Activated CD8-positive, alpha-beta memory T cell treated with anti-CD3 and anti-CD28 coated beads, Interleukin-2, amount 10 ng/mL, durations not matched to agents 7 days and 5 days (primary cell): ENCODE measurements around the gene EPB41L4B. TPM values are rescaled to one million over a fixed set of nuclear protein-coding genes. Genes with fewer than 3 reads are reported as not detected.

Experiments
- ATAC-seq: fragments of 150-1000 bp; cut with Tn5 transposase; one replicate; pipeline ENCODE4 v1.10.0; 2021; ENCODE audit warnings: moderate library complexity
- CTCF ChIA-PET: fragments of 350-600 bp; sonication (Branson Sonifier 250); formaldehyde crosslinking; loops from one replicate; lab custom pipeline; 2021; ENCODE audit warnings: antibody characterized with exemption; lab: Charles Lee
- DNase-seq: peaks from one replicate; pipeline ENCODE4 v3.0.0-alpha.2; 2020
- H3K27ac Mint-ChIP-seq: one replicate; pipeline ENCODE4 v1.8.0; 2021; ENCODE audit warnings: mild to moderate bottlenecking, mixed read lengths
- H3K27me3 Mint-ChIP-seq: one replicate; pipeline ENCODE4 v1.8.0; 2021; ENCODE audit warnings: mixed read lengths
- H3K36me3 Mint-ChIP-seq: one replicate; pipeline ENCODE4 v1.8.0; 2021; ENCODE audit warnings: mild to moderate bottlenecking, mixed read lengths
- H3K4me1 Mint-ChIP-seq: one replicate; pipeline ENCODE4 v1.8.0; 2021; ENCODE audit warnings: mixed read lengths
- H3K4me3 Mint-ChIP-seq: one replicate; pipeline ENCODE4 v1.8.0; 2021; ENCODE audit warnings: mild to moderate bottlenecking, moderate library complexity, mixed read lengths
- H3K9me3 Mint-ChIP-seq: one replicate; pipeline ENCODE4 v1.8.0; 2022; ENCODE audit warnings: low read depth, mixed read lengths
- total RNA-seq, 2 experiments: library from RNA; stranded (reverse); gene quantifications; one replicate each; pipeline ENCODE4 v1.2.3, GENCODE V29; 2021

Gene EPB41L4B
- total RNA-seq, 2 experiments from 2014 or later, result 0.23 to 1.0 TPM

GRCh38 chr9:109267555-109267954 lies 53.3 kb downstream of the EPB41L4B start:
- Mint-ChIP-seq H3K4me1 (no peaks in the 10 kb centered on the region), H3K36me3 (no peaks in the 10 kb centered on the region), H3K27me3 (peaks cover 8% of the 10 kb centered on the region), H3K9me3 (no peaks in the 10 kb centered on the region), H3K27ac (no peak overlapping the region), H3K4me3 (no peak overlapping the region)
- CTCF ChIA-PET, result no interaction called here
- DNase-seq, result no peak
- no peak for ATAC-seq

- ATAC-seq, result no peak
- H3K4me3 Mint-ChIP-seq, result no peak overlapping the region
Observed at GRCh38 chr9:109264877-109265587, 55.8 kb downstream of the EPB41L4B start.

GRCh38 chr9:109263358-109263757 lies 57.5 kb downstream of the EPB41L4B start:
- no peak for DNase-seq
- no peaks in the 10 kb centered on the region for H3K9me3 Mint-ChIP-seq
- H3K27ac Mint-ChIP-seq, result no peak overlapping the region
- no peak overlapping the region for H3K4me3 Mint-ChIP-seq
- H3K4me1 Mint-ChIP-seq, result no peaks in the 10 kb centered on the region
- peaks cover 9% of the 10 kb centered on the region for H3K27me3 Mint-ChIP-seq
- H3K36me3 Mint-ChIP-seq, result no peaks in the 10 kb centered on the region
- no peak for ATAC-seq
- CTCF ChIA-PET, result no interaction called here

More at GRCh38 chr9:109264877-109265587, 55.8 kb downstream of the EPB41L4B start:
- H3K36me3 Mint-ChIP-seq, result no peaks in the 10 kb centered on the region
- CTCF ChIA-PET, result no interaction called here
- no peak overlapping the region for H3K27ac Mint-ChIP-seq
- peaks cover 6% of the 10 kb centered on the region for H3K27me3 Mint-ChIP-seq
- no peaks in the 10 kb centered on the region for H3K4me1 Mint-ChIP-seq
- no peaks in the 10 kb centered on the region for H3K9me3 Mint-ChIP-seq
- DNase-seq, result no peak

GRCh38 chr9:109258481-109259302 lies 62.2 kb downstream of the EPB41L4B start:
- Mint-ChIP-seq H3K4me1 (no peaks in the 10 kb centered on the region), H3K36me3 (no peaks in the 10 kb centered on the region), H3K4me3 (no peak overlapping the region), H3K9me3 (no peaks in the 10 kb centered on the region), H3K27ac (no peak overlapping the region), H3K27me3 (peaks cover 11% of the 10 kb centered on the region)
- ATAC-seq, result no peak
- CTCF ChIA-PET, result no interaction called here
- no peak for DNase-seq

GRCh38 chr9:109256336-109256735 lies 64.5 kb downstream of the EPB41L4B start:
- CTCF ChIA-PET, result no interaction called here
- Mint-ChIP-seq H3K27ac (no peak overlapping the region), H3K36me3 (no peaks in the 10 kb centered on the region), H3K4me3 (no peak overlapping the region), H3K4me1 (no peaks in the 10 kb centered on the region), H3K9me3 (no peaks in the 10 kb centered on the region), H3K27me3 (peaks cover 10% of the 10 kb centered on the region)
- ATAC-seq (no peak), DNase-seq (no peak)

GRCh38 chr9:109255394-109255793 lies 65.5 kb downstream of the EPB41L4B start:
- Mint-ChIP-seq H3K9me3 (no peaks in the 10 kb centered on the region), H3K27ac (no peak overlapping the region), H3K4me1 (no peaks in the 10 kb centered on the region), H3K36me3 (no peaks in the 10 kb centered on the region), H3K4me3 (no peak overlapping the region), H3K27me3 (peaks cover 10% of the 10 kb centered on the region)
- DNase-seq, result no peak
- CTCF ChIA-PET, result no interaction called here
- ATAC-seq, result no peak

DNA sequence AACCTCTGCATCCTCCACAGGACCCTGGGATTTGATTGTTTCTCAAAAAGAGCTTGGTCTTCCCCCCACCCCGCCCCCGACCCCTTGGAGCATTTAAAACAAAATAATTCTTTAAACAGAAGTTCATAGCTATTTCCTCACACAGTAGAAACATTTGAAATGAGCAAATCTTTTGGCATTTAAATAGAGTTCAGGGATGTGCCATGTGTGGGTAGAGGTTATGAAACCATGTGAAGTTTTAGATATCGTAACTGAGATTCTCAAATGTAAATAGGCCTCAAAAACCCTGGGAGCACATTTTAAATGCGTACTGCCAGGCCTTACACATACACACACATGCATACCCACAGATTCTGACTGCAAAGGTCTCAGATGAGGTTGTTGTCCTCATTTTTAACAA lies 66.5 kb downstream of the EPB41L4B start:
- Mint-ChIP-seq H3K4me3 (no peak overlapping the region), H3K36me3 (no peaks in the 10 kb centered on the region), H3K9me3 (no peaks in the 10 kb centered on the region), H3K27me3 (peaks cover 10% of the 10 kb centered on the region), H3K4me1 (no peaks in the 10 kb centered on the region), H3K27ac (no peak overlapping the region)
- ATAC-seq, result no peak
- no peak for DNase-seq
- CTCF ChIA-PET, result no interaction called here

DNA sequence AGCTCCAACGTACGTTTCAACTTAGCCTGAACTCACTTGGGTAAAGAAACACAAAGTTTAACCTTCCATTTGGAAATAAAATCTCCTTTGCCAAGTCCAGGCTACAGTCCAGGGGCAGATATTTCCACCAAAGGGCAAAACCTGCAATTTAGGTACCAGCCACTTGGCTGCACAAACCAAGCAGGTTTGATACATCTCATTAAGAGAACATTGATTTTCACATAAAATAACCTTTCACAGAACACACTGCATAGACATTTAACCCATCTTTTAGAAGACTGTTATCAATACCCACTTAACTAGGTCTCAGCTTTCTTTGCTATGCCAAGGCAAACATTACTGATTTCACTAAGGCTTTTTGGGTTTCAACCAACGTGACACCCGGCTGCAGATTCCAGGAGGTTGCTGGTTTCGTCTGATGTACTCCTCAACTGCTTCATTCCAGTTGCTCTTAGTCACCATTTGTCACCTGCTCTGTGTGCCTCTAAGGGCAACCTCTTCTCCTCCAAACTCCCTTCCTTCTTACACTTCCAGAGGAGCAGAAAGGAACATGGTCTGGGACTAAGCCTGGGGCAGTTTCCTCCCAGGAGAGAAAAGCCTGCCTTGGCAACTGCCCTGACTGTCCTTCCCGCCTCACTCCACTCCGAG lies 67.1 kb downstream of the EPB41L4B start:
- DNase-seq (no peak), ATAC-seq (no peak)
- Mint-ChIP-seq H3K27me3 (peaks cover 10% of the 10 kb centered on the region), H3K27ac (no peak overlapping the region), H3K4me1 (no peaks in the 10 kb centered on the region), H3K36me3 (no peaks in the 10 kb centered on the region), H3K9me3 (no peaks in the 10 kb centered on the region), H3K4me3 (no peak overlapping the region)
- CTCF ChIA-PET, result no interaction called here

DNA sequence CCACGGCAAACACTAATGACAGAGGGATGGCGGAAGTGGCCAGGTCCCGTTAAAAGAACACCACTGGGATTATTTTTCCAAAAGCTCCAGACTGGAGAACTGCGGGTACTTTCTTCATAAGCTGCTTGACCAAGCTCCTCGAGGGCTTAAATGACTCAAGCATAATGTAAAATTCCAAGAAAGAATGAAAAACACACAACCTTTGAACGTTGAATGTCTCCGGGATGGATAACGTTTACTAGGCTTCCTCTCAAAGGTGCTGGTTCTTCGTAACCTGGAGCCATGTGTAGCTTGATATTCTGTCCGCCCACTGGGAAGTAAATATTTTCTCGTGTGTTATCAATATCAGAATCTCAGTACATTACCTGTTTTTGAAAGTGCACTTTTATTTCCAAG lies 67.6 kb downstream of the EPB41L4B start:
- Mint-ChIP-seq H3K27ac (no peak overlapping the region), H3K27me3 (peaks cover 7% of the 10 kb centered on the region), H3K36me3 (no peaks in the 10 kb centered on the region), H3K9me3 (no peaks in the 10 kb centered on the region), H3K4me3 (no peak overlapping the region), H3K4me1 (no peaks in the 10 kb centered on the region)
- ATAC-seq, result no peak
- no peak for DNase-seq
- CTCF ChIA-PET, result no interaction called here

- CTCF ChIA-PET, result no interaction called here
- no peak overlapping the region for H3K27ac Mint-ChIP-seq
- H3K4me1 Mint-ChIP-seq, result no peaks in the 10 kb centered on the region
- H3K4me3 Mint-ChIP-seq, result no peak overlapping the region
- peaks cover 10% of the 10 kb centered on the region for H3K27me3 Mint-ChIP-seq
- H3K9me3 Mint-ChIP-seq, result no peaks in the 10 kb centered on the region
- DNase-seq (no peak), ATAC-seq (no peak)
- no peaks in the 10 kb centered on the region for H3K36me3 Mint-ChIP-seq
Observed at GRCh38 chr9:109252291-109252690, 68.6 kb downstream of the EPB41L4B start.

DNA sequence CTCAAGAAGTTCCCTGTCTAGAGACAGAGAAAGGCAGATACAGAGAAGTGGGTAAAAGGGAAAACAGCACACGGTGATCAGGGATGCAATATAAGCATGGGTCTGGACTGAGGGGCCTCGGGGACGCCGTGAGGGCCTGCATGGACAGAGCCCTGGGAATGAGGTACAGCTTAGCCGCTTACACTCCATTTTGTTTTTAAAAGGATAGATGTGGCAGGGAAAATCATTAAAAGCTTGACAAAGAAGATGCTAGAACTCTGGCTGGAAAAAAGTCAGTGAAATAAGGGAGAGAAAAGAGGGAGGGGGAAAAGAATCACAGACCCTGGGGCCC lies 69.1 kb downstream of the EPB41L4B start:
- Mint-ChIP-seq H3K4me1 (no peaks in the 10 kb centered on the region), H3K27ac (no peak overlapping the region), H3K27me3 (peaks cover 8% of the 10 kb centered on the region), H3K4me3 (no peak overlapping the region), H3K36me3 (no peaks in the 10 kb centered on the region), H3K9me3 (no peaks in the 10 kb centered on the region)
- CTCF ChIA-PET, result no interaction called here
- no peak for DNase-seq
- no peak for ATAC-seq

DNA sequence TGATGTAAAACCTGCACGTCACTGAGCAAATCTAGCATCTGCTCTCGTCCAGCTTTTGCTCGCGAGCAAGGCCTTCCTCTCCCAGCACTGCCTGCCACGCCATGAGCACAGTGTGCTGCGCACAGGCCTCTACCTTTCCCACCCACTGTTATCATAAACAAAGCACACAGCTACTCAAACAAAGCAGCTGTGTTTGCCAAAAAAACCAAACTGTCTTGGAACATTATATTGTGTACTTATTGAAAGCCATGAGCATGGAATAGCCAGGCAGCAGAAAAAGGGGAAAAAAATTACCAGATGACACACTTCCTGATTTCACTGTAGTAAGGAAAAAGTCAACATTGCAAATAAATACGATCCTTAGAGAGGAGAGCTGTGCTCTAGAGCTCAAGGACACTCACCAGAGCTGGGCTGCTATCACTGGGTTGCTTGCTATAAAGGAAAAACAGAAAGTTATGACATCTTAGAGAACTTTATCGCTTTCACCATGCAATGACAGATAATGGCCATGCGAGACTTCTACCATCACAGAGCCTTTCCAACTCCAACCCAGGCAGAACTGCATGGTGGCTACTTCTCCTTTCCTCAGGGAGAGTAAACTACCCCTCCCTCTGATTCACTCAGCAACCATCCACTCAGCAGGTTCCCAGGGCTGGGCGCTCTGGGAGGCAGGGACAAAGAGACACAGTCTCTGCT lies 69.6 kb downstream of the EPB41L4B start:
- Mint-ChIP-seq H3K4me1 (no peaks in the 10 kb centered on the region), H3K9me3 (no peaks in the 10 kb centered on the region)
- ATAC-seq, result no peak

DNA sequence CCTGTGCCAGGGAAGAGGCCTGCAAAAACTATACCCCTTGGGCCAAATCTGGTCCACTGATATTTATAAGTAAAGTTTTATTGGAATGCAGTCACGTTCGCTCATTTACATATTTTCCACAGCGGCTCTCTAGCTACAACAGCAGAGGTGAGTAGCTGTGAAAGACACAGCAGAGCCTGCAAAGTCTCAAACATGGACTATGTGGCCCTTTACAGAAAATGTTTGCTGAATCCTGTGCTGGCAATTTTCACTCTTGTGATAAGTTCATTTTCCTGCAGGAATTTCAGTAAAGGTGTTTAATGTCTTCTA lies 70.1 kb downstream of the EPB41L4B start:
- peaks cover 8% of the 10 kb centered on the region for H3K27me3 Mint-ChIP-seq
- no peaks in the 10 kb centered on the region for H3K9me3 Mint-ChIP-seq
- no peaks in the 10 kb centered on the region for H3K4me1 Mint-ChIP-seq
- DNase-seq, result no peak
- no peak overlapping the region for H3K4me3 Mint-ChIP-seq
- no peak overlapping the region for H3K27ac Mint-ChIP-seq
- H3K36me3 Mint-ChIP-seq, result no peaks in the 10 kb centered on the region
- no peak for ATAC-seq
- CTCF ChIA-PET, result interaction anchor here (0.8 kb wide), 1 partner anchor 161 kb away, joined by 4 read pairs; no protein-coding TSS in a partner anchor

More for the DNA sequence above, 69.6 kb downstream of the EPB41L4B start:
- peaks cover 8% of the 10 kb centered on the region for H3K27me3 Mint-ChIP-seq
- H3K36me3 Mint-ChIP-seq, result no peaks in the 10 kb centered on the region
- CTCF ChIA-PET, result interaction anchor here (0.8 kb wide), 1 partner anchor 160 kb away, joined by 4 read pairs; no protein-coding TSS in a partner anchor
- no peak for DNase-seq
- no peak overlapping the region for H3K27ac Mint-ChIP-seq
- H3K4me3 Mint-ChIP-seq, result no peak overlapping the region
